ENCODE results near the gene ATP5F1E.
"Not testable (repeated sequence)": the region's sequence is repeated elsewhere in the genome, so short reads cannot be mapped to it uniquely, and the experiment has no call there.

Gene ATP5F1E

GRCh38 chr20:58986968-58987517 is 45.1 kb downstream of the ATP5F1E start:
- no peak for FAIRE-seq

GRCh38 chr20:58986286-58986967 is 45.7 kb downstream of the ATP5F1E start:
- FAIRE-seq, result no peak

GRCh38 chr20:58985656-58986055 is 46.5 kb downstream of the ATP5F1E start:
- no peak for FAIRE-seq

GRCh38 chr20:58984691-58985090 is 47.4 kb downstream of the ATP5F1E start:
- no peak for FAIRE-seq

- FAIRE-seq, result not testable (repeated sequence)
These were observed 49.0 kb downstream of the ATP5F1E start for GRCh38 chr20:58983115-58983468.

- no peak for FAIRE-seq
These were observed 49.6 kb downstream of the ATP5F1E start for GRCh38 chr20:58982406-58983114.

- FAIRE-seq, result no peak
These were observed 50.3 kb downstream of the ATP5F1E start for GRCh38 chr20:58981628-58982364.

- no peak for FAIRE-seq
These were observed 51.2 kb downstream of the ATP5F1E start, which contains the start of gene NELFCD for GRCh38 chr20:58980711-58981627. Gene NELFCD (plus strand): TSS chr20:58981256. CDS start chr20:58981310, 54 bp downstream.

GRCh38 chr20:58978351-58979190 is 53.6 kb downstream of the ATP5F1E start:
- no peak for FAIRE-seq

- FAIRE-seq, result no peak
These were observed 55.9 kb downstream of the ATP5F1E start for GRCh38 chr20:58976061-58976730.
